Liver (tissue), 3 donors: ENCODE data around the gene NRF1.

Experiments
- FOXA2 ChIP-seq: IDR thresholded peaks from 2 replicates; pipeline ENCODE4 v1.6.1; 2016; ENCODE audit warnings: antibody characterized with exemption
- NR2F2 ChIP-seq: IDR thresholded peaks from 2 replicates; pipeline ENCODE4 v1.6.1; 2016; ENCODE audit warnings: antibody characterized with exemption
- SP1 ChIP-seq: IDR thresholded peaks from 2 replicates; pipeline ENCODE4 v1.6.1; 2018; ENCODE audit warnings: antibody characterized with exemption, mild to moderate bottlenecking
- TF ChIP-seq, protein P1 (sequence below): IDR thresholded peaks from 2 replicates; pipeline ENCODE4 v1.6.1; 2016; ENCODE audit warnings: antibody characterized with exemption, mild to moderate bottlenecking
- TF ChIP-seq, protein P2 (sequence below): fragments of 150-350 bp; IDR thresholded peaks from 2 replicates; pipeline ENCODE4 v1.5.1; 2017; ENCODE audit warnings: improper control_type of control experiment, low read depth, low read length; ENCODE audit not compliant: missing input control
- donor health status: healthy.
- donor health status: healthy.

DNA sequence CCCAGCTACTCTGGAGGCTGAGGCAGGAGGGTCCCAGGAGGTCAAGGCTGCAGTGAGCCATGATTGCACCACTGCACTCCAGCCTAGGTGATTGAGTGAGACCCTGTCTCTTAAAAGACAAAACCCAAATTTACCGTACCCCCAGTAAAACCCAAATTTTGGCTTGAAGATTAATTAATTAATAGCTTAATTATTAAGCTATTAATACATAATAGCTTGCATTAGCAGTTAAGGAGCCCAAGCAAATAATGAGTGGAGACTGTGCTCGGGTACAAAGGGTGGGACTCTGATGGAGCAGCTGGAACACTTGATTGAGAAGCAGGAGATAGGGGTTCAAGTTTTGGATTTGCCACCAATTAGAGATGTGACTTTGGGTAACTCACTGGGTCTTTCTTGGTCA, 28.9 kb downstream of the NRF1 start:
- TF ChIP-seq NR2F2: no peak
- TF ChIP-seq, protein P1, sequence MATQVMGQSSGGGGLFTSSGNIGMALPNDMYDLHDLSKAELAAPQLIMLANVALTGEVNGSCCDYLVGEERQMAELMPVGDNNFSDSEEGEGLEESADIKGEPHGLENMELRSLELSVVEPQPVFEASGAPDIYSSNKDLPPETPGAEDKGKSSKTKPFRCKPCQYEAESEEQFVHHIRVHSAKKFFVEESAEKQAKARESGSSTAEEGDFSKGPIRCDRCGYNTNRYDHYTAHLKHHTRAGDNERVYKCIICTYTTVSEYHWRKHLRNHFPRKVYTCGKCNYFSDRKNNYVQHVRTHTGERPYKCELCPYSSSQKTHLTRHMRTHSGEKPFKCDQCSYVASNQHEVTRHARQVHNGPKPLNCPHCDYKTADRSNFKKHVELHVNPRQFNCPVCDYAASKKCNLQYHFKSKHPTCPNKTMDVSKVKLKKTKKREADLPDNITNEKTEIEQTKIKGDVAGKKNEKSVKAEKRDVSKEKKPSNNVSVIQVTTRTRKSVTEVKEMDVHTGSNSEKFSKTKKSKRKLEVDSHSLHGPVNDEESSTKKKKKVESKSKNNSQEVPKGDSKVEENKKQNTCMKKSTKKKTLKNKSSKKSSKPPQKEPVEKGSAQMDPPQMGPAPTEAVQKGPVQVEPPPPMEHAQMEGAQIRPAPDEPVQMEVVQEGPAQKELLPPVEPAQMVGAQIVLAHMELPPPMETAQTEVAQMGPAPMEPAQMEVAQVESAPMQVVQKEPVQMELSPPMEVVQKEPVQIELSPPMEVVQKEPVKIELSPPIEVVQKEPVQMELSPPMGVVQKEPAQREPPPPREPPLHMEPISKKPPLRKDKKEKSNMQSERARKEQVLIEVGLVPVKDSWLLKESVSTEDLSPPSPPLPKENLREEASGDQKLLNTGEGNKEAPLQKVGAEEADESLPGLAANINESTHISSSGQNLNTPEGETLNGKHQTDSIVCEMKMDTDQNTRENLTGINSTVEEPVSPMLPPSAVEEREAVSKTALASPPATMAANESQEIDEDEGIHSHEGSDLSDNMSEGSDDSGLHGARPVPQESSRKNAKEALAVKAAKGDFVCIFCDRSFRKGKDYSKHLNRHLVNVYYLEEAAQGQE: no peak
- TF ChIP-seq, protein P2, sequence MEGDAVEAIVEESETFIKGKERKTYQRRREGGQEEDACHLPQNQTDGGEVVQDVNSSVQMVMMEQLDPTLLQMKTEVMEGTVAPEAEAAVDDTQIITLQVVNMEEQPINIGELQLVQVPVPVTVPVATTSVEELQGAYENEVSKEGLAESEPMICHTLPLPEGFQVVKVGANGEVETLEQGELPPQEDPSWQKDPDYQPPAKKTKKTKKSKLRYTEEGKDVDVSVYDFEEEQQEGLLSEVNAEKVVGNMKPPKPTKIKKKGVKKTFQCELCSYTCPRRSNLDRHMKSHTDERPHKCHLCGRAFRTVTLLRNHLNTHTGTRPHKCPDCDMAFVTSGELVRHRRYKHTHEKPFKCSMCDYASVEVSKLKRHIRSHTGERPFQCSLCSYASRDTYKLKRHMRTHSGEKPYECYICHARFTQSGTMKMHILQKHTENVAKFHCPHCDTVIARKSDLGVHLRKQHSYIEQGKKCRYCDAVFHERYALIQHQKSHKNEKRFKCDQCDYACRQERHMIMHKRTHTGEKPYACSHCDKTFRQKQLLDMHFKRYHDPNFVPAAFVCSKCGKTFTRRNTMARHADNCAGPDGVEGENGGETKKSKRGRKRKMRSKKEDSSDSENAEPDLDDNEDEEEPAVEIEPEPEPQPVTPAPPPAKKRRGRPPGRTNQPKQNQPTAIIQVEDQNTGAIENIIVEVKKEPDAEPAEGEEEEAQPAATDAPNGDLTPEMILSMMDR: no peak
- no peak for TF ChIP-seq SP1
- no peak for TF ChIP-seq FOXA2
